ENCODE measurements around the gene HSF5.
"Not testable (repeated sequence)": the region's sequence is repeated elsewhere in the genome, so short reads cannot be mapped to it uniquely, and the experiment has no call there.

The HSF5 gene

GRCh38 chr17:58488428-58488890 lies 251 bp upstream of the HSF5 start:
- FAIRE-seq (no peak), DNase-seq (ENCODE audit: low spot score) (no peak)

GRCh38 chr17:58484600-58484999 lies 3.6 kb downstream of the HSF5 start:
- DNase-seq (ENCODE audit: low spot score): no peak
- no peak for FAIRE-seq

- FAIRE-seq: not testable (repeated sequence)
These were observed 6.4 kb downstream of the HSF5 start for GRCh38 chr17:58481798-58482197.

DNA sequence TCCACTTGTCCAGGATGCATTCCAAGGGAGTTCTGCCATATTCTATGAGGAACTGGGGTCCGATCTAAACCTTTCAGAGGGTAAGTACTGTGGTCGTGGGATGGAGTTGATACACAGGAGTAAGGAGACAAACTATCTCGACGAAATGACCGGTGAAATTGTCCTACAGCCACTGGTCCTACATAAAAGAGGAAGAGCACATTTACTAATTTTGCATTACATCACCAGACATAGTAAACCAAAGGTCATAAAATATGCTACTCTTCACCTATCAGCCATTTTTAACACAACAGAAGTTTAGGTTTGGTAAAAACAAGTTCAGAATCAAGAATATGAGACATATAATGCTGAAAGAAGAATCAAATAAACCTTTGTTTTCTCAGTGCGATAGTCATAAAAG lies 8.1 kb downstream of the HSF5 start:
- no peak for FAIRE-seq

More at GRCh38 chr17:58481798-58482197, 6.4 kb downstream of the HSF5 start:
- not testable (repeated sequence) for DNase-seq (ENCODE audit: low spot score)

GRCh38 chr17:58476812-58477211 lies 11.4 kb downstream of the HSF5 start:
- FAIRE-seq (no peak), DNase-seq (ENCODE audit: low spot score) (no peak)

More for the DNA sequence above, 8.1 kb downstream of the HSF5 start:
- DNase-seq (ENCODE audit: low spot score): no peak

DNA sequence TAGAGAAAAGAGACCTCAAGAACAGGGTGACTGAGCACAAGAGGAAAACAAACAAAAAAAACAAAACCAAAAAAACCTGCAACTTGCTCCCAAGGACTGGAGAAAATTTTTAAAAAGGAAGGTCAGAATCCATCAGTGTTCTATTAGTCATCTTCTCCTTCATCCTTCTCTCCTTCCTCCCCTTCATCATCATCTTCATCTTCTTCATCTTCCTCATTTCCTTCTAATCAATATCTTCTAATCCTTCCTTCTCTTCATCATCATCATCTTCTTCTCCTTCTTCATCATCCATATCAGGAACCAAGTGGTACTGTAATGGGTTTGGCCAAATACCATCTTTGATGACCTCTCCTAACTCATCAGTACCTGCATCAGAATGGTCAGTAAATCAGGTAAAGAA lies 12.2 kb downstream of the HSF5 start:
- DNase-seq (ENCODE audit: low spot score): no peak
- peak; percentile 86 for FAIRE-seq

- no peak for FAIRE-seq
These were observed 17.9 kb downstream of the HSF5 start for GRCh38 chr17:58470356-58470755.

DNA sequence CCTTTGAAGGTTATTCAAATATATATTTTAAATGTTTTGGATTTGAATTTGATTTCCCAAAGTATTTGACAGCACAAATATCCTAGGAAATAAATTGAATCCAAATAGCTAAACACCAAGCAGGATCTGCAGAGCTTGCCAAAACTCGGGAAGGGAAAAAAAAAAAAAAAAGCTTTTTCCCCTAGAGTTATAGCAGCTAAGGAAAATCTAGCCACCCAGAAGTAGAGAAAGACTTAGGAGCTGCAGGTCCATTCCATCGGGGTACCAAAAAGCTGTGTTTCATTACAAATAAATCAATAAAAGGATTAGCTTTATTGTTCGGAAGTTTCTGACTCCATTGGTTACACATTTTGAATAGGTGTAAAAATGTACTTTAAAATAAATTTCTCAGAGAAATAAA lies 19.3 kb downstream of the HSF5 start:
- FAIRE-seq: no peak

More at GRCh38 chr17:58470356-58470755, 17.9 kb downstream of the HSF5 start:
- no peak for DNase-seq (ENCODE audit: low spot score)

DNA sequence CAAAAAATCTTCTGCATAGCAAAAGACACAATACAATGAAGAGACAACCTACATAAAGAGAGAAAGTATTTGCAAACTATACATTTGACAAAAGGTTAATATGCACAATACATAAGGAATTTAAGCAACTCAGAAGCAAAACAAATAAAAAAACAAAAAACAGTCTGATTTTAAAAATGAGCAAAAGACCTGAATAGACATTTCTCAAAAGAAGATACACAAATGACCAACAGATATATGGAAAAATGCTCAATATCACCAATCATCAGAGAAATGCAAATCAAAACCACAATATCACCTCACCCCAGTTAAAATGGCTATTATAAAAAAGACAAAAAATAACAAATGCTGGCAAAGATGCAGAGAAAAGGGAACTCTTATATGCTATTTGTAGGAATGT lies 32.7 kb downstream of the HSF5 start:
- DNase-seq (ENCODE audit: low spot score): no peak
- no peak for FAIRE-seq

More for the DNA sequence above, 19.3 kb downstream of the HSF5 start:
- no peak for DNase-seq (ENCODE audit: low spot score)

GRCh38 chr17:58452738-58453137 lies 35.5 kb downstream of the HSF5 start:
- peak; percentile 5 for FAIRE-seq
- DNase-seq (ENCODE audit: low spot score): no peak

- DNase-seq (ENCODE audit: low spot score): peak; percentile 86
- peak; percentile 94 for FAIRE-seq
These were observed 40.9 kb downstream of the HSF5 start for GRCh38 chr17:58447039-58447975.

GRCh38 chr17:58446086-58446485 lies 42.1 kb downstream of the HSF5 start:
- DNase-seq (ENCODE audit: low spot score) (no peak), FAIRE-seq (no peak)

DNA sequence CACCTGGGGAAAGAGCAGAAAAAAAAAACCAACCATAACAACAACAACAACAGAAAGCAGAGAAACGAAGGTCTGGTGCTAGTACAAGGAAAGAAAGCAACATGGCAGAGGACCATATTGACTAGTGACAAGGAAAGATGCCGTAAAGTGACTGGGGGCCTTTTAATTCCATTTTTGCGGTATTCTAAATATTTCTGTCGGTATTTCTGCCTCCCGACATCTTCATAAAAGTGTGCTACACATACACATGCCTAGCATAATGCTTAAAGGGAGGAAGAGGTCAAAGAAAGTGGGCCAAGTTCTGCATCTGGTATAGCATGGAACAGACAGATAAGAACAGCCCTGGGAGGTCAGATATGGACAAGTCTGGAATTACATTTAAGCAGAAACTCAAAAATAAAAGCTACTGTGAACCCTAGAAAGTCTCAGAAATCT lies 51.4 kb downstream of the HSF5 start:
- DNase-seq (ENCODE audit: low spot score) (no peak), FAIRE-seq (no peak)

GRCh38 chr17:58436245-58436644 lies 52.0 kb downstream of the HSF5 start:
- FAIRE-seq: peak; percentile 75
- no peak for DNase-seq (ENCODE audit: low spot score)

DNA sequence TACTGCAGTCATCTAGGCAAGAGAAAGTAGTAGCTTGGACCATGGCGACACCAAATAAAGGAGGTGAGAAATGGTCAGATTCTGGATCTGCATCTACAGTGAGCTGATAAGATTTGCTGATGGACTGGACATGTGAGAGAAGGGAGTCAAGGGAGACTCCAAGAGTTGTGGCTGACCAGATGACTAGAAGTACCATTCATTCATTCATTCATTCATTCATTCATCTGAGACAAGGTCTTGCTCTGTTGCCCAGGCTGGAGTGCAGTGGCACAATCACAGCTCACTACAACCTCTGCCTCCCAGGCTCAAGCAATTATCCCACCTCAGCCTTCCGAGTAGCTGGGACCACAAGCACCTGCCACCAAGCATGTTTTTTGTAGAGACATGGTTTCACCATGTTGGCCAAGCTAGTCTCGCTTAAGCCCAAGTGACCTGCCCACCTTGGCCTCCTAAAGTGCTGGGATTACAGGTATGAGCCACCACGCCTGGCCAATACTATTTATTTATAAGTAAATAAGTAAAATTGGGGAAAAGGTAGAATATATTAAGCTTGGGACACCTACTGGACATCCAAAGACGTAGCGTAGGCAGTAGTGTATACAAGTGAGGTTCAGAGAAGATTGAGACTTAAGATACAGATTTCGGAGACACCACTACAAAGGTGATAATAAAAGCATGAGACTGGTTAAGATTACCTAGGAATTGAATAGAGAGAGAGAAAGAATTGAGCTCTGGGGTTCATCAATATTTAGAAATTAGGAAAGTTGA lies 55.2 kb downstream of the HSF5 start:
- DNase-seq (ENCODE audit: low spot score): no peak
- no peak for FAIRE-seq

DNA sequence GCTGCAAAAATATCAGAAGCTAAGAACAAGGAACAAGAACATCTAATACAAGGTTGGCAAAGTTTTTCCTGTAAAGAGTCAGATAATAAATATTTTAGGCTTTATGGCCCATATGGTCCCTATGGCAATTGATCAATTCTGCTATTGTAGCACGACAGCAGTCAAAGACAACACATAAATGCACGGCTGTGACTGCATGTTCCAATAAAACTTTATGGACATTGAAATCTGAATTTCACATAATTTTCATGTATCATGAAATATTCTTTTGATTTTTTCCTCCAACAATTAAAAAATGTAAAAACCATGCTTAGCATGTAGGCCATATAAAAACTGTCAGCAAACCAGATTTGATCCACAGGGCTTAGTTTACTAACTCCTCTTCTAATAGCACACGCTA lies 60.4 kb downstream of the HSF5 start:
- DNase-seq (ENCODE audit: low spot score) (no peak), FAIRE-seq (no peak)

- peak; percentile 56 for FAIRE-seq
- DNase-seq (ENCODE audit: low spot score): no peak
These were observed 66.5 kb downstream of the HSF5 start for GRCh38 chr17:58421711-58422110.

DNA sequence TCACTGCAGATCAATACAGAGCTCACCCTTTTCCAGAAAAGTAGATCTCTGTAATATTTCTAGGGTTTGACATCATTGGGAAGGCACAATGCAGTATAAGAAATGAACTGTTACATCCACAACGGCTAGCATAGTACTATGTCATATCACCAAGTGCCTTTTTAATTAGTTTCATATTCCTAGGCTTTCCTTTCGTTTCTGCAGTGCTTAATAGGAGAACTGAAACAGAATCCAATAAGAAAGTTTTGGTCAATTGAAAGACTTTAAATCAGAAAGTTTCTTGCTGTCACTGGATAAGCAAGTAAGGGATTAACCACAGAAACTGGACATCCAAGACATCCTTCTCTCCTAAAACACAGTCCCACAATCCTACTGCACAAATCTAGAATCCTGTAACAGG lies 67.4 kb downstream of the HSF5 start:
- FAIRE-seq: no peak

DNA sequence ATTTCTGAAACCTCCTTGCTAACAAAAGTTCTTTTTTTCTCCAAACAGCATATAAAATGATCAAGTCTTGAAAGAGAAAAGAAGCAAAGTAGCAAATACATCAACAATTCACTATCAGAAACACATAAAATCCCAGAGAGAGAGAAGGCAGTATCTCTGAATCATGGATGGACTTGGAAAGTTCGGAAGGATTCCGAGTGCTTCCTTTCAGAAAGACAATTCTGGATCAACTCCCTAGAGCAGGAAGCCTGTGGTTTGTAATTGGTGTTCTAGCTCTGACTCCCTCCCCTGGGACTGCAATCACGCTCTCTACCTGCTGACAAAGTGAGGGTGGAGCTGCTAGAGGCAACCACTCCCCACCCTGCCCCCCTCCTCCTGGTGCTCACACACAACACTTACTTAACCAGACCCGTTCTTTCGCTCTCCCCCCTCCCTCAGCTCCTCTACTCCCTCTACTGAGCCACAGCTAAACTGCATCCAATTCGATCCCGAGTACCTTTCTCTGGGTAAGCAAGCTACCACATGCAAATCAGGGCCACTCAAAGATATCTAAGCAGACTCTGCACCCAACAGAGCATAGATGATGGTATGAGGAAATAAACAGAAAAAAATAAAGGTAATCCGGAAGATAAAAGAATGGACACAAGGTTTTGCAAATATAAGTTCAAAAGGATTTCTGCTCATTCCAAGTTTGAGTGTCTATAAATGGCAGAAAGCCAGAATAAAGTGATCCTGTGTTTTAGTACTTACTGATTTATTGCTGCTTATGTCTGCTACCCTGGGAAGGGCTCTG lies 70.7 kb downstream of the HSF5 start, which contains the start of gene RNF43:
Gene RNF43, minus strand, starts transcription at position 235 of the 793 bp plus-strand sequence. CDS start 1,957 bp downstream, outside the sequence.
- peak; percentile 99 for DNase-seq (ENCODE audit: low spot score)
- peak; percentile 99 for FAIRE-seq

More for the DNA sequence above, 67.4 kb downstream of the HSF5 start:
- no peak for DNase-seq (ENCODE audit: low spot score)

DNA sequence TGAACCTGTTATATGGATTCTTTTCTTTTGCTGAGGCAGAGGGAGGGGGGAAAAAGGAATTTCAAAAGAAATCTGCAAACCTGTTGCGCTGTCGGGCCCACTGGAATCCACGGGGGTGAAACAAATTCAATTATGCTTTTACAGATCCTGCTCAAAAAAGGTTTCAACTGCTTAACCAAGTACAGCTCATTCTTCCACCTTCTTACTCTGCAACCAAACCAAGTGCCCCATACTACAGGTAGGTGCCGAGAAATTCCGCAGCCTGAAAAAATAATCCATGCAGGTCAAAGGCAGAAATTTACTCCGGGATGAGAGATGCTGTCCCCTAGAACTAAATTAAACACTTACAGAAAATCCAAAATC lies 71.3 kb downstream of the HSF5 start:
- DNase-seq (ENCODE audit: low spot score) (no peak), FAIRE-seq (no peak)

GRCh38 chr17:58416396-58416795 lies 71.8 kb downstream of the HSF5 start:
- FAIRE-seq (no peak), DNase-seq (ENCODE audit: low spot score) (no peak)
